Retinal pigment epithelial cell (primary cell): ENCODE results near the gene ABCA5.

ENCODE experiments used
- DNase-seq: peaks from one replicate; pipeline ENCODE4 v3.0.0-alpha.2; 2010; ENCODE audit warnings: low read depth
- H3K4me3 ChIP-seq: 2 replicates; pipeline ENCODE4 v1.5.1; 2011; ENCODE audit warnings: mild to moderate bottlenecking, low read length, control low read depth, moderate library complexity
- TF ChIP-seq, protein P1 (sequence below): conservative IDR thresholded peaks from 2 replicates; pipeline ENCODE4 v1.5.1; 2011; ENCODE audit warnings: low read depth, low read length, control low read depth, inconsistent platforms

ABCA5 gene

DNA sequence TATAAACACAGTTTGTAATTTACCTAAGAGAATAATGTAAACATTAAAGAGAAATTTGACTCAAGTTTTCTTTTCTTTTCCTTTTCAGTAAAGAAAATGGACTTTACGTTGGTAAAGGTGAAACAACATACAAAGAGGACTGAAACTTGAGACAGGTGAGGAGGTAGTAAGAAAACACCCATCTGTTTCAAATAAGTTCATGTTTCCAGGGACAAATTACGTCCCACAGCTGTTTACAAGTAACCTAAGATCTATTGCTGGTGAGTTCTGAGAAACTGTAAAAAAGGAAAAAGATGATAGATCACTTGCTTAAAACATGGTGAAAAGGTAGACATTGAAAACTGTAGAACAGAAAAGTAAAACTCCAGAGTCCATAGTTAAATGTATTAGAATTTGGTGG is 4.8 kb upstream of the ABCA5 start:
- no peak for DNase-seq
- TF ChIP-seq, protein P1, sequence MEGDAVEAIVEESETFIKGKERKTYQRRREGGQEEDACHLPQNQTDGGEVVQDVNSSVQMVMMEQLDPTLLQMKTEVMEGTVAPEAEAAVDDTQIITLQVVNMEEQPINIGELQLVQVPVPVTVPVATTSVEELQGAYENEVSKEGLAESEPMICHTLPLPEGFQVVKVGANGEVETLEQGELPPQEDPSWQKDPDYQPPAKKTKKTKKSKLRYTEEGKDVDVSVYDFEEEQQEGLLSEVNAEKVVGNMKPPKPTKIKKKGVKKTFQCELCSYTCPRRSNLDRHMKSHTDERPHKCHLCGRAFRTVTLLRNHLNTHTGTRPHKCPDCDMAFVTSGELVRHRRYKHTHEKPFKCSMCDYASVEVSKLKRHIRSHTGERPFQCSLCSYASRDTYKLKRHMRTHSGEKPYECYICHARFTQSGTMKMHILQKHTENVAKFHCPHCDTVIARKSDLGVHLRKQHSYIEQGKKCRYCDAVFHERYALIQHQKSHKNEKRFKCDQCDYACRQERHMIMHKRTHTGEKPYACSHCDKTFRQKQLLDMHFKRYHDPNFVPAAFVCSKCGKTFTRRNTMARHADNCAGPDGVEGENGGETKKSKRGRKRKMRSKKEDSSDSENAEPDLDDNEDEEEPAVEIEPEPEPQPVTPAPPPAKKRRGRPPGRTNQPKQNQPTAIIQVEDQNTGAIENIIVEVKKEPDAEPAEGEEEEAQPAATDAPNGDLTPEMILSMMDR, result no peak
- no peak overlapping the region for H3K4me3 ChIP-seq

DNA sequence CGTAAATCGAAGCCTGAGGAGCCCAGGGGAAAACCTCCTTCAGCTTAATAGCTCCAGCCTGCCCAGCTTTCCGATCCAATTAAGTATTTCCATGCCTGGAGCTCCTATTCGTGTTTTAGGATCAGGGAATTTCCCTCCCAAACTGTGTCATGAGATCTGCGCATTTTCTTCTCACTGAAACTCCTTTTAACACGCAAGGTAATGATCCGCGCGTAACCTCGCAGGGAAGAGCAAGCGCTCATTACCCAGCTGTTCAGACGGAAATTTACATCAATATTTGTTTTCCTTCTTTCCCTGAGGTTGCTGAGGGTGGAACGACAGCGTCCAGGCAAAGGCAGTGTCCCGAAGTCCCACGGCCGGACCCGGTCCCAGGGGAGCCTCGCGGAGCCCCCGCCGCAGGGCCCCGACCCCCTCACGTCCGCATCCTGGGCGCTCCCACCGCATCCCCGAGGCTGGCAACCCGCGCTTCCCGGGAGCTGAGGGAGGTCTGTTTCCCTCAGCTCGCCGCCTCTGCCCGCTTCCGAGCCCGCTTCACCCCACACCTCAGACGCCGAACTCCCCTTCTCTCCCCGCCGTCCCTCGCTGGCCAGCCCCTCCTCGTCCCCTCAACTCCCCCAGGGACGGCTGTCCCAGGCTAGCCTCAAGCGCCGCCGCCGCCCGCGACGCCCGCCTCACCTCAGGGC is 415 bp downstream of the ABCA5 start:
- peak overlapping the region; percentile 76 for H3K4me3 ChIP-seq
- DNase-seq, result no peak
- TF ChIP-seq, protein P1, result no peak

GRCh38 chr17:69325518-69326376 is 1.2 kb downstream of the ABCA5 start:
- TF ChIP-seq, protein P1, result no peak
- no peak for DNase-seq
- peak overlapping the region; percentile 76 for H3K4me3 ChIP-seq

DNA sequence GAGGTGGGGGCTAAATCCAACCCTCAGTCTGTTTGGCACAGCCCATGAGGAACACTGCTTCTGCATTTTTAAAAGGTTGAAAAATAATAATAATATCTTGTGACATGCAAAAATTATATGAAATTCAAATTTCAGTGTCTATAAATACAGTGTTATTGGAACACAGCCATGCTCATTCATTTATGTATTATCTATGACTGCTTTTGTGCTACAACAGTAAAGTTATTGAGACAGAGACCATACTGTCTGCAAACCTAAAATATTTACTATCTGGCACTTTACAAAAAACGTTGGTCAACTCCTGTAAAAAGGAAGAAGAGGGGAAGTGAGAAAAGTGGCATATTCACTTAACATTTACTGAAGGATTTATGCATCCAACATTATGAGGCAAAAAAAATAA is 3.1 kb downstream of the ABCA5 start:
- H3K4me3 ChIP-seq, result no peak overlapping the region
- TF ChIP-seq, protein P1, result no peak
- no peak for DNase-seq

GRCh38 chr17:69320908-69321238 is 6.1 kb downstream of the ABCA5 start:
- H3K4me3 ChIP-seq, result no peak overlapping the region
- TF ChIP-seq, protein P1, result no peak
- DNase-seq, result no peak

DNA sequence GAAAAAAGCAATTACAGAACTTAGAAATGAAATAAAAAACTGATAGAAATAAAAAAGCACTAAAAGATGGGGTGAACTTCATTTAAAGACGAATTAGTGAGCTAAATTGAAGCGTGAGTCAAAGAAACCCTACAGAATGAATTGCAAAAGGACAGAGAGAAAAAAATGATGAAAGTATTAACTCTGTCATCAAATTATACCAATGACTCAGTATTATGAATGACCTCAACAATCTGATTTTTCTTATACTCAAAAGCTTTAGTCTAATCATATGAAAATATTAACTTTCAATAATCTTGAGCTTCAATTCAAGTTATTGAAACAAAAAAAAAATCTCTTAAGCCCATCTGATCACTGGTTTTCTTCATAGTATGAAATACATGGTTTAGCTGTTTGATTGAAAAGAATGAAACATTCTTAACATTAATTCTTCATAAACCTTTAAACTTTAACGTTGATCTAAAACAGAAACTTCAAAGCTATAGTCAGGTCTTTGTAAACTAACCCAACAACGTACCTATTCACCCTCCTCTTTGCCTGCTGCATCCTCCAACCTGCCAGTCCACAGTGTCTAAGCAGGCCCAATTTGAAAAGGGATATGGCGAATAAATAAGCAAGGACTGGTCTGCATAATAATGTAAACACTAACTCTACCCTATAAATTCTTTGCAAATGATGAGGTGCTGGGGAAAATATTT is 6.6 kb downstream of the ABCA5 start:
- TF ChIP-seq, protein P1, result no peak
- H3K4me3 ChIP-seq, result no peak overlapping the region
- DNase-seq, result no peak
